RWPE2 (cell line): Measurements from ENCODE around the gene LRRC14B.
"Not testable (repeated sequence)": the region's sequence is repeated elsewhere in the genome, so short reads cannot be mapped to it uniquely, and the experiment has no call there.

Experiments
- ATAC-seq: fragments of 200-7000 bp; cut with Tn5 transposase; 3 replicates; pipeline ENCODE4 v1.9.1; 2021; ENCODE audit warnings: low read depth
- DNase-seq: peaks from one replicate; pipeline ENCODE4 v3.0.0-alpha.2; 2020; ENCODE audit warnings: low spot score
- H3K27ac ChIP-seq: fragments of 450-650 bp; 2 replicates; pipeline ENCODE4 v1.5.1; 2017; ENCODE audit warnings: mild to moderate bottlenecking; ENCODE audit not compliant: poor library complexity, severe bottlenecking
- H3K27me3 ChIP-seq: fragments of 250-450 bp; sonication (Bioruptor Pico); 2 replicates; pipeline ENCODE4 v1.5.1; 2021; ENCODE audit warnings: mild to moderate bottlenecking, moderate library complexity; ENCODE audit not compliant: insufficient read depth, poor library complexity, severe bottlenecking
- H3K36me3 ChIP-seq: fragments of 250-450 bp; sonication (Bioruptor Pico); 2 replicates; pipeline ENCODE4 v1.5.1; 2020; ENCODE audit warnings: low read depth, mild to moderate bottlenecking, moderate library complexity
- H3K4me1 ChIP-seq: fragments of 250-450 bp; sonication (Bioruptor Pico); 2 replicates; pipeline ENCODE4 v1.5.1; 2021; ENCODE audit warnings: mild to moderate bottlenecking, moderate library complexity; ENCODE audit not compliant: insufficient read depth, poor library complexity, severe bottlenecking
- H3K4me3 ChIP-seq: fragments of 250-450 bp; sonication (Bioruptor Pico); 2 replicates; pipeline ENCODE4 v1.5.1; 2021; ENCODE audit warnings: mild to moderate bottlenecking, moderate library complexity; ENCODE audit not compliant: severe bottlenecking
- H3K9me3 ChIP-seq: fragments of 250-450 bp; sonication (Bioruptor Pico); 2 replicates; pipeline ENCODE4 v1.5.1; 2021; ENCODE audit warnings: mild to moderate bottlenecking, moderate library complexity; ENCODE audit not compliant: severe bottlenecking
- CTCF ChIP-seq: fragments of 450-650 bp; IDR thresholded peaks from one replicate; pipeline ENCODE4 v1.5.1; 2017; ENCODE audit warnings: mild to moderate bottlenecking, moderate library complexity; ENCODE audit not compliant: poor library complexity, severe bottlenecking

LRRC14B gene

DNA sequence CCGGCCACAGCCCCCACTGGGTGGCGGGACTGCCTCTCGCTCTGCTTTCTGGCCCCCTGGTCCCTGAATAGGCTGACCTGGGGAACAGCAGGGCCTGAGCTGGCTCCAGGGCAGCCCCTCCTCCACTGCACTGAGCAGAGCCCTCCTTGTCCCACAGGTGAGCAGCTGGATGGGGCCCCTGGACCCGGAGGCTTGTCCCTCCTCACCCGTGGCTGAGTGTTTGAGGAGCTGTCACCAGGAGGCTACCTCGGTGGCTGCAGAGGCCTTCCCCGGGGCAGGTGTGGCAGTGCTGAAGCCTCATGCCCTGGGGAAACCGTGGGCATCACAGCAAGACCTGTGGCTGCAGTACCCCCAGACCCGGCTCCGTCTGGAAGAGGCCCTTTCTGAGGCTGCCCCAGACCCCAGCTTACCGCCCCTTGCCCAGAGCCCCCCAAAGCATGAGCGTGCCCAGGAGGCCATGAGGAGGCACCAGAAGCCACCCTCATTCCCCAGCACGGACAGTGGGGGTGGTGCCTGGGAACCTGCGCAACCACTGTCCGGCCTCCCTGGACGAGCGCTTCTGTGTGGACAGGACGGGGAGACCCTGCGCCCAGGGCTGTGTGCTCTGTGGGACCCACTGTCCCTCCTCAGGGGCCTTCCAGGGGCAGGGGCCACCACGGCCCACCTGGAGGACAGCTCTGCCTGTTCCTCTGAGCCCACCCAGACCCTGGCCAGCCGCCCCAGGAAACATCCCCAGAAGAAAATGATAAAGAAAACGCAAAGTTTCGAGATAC is 28.5 kb upstream of the LRRC14B start:
- peak; percentile 54 for DNase-seq
- TF ChIP-seq CTCF, result no peak
- no peak; the same call in 2 of the 3 replicates for ATAC-seq
- Histone ChIP-seq H3K9me3 (no peaks in the 10 kb centered on the region), H3K27me3 (peaks cover 6% of the 10 kb centered on the region), H3K36me3 (no peaks in the 10 kb centered on the region), H3K4me3 (no peak overlapping the region), H3K27ac (no peak overlapping the region), H3K4me1 (no peaks in the 10 kb centered on the region)

DNA sequence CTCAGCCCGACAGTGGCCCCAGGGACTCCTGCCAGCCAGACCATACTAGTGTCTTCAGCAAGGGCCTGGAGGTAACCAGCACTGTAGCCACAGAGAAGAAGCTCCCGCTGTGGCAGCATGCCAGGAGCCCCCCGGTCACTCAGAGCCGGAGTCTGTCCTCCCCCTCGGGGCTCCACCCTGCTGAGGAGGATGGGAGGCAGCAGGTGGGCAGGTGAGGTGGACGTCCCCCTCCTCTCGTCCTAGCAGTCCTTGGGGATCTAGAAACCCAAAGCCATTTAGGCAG is 28.0 kb upstream of the LRRC14B start:
- ATAC-seq, result peak; percentile 15; the same call in 1 of the 3 replicates
- H3K9me3 ChIP-seq, result no peaks in the 10 kb centered on the region
- no peak overlapping the region for H3K4me3 ChIP-seq
- no peaks in the 10 kb centered on the region for H3K36me3 ChIP-seq
- no peak for TF ChIP-seq CTCF
- DNase-seq, result peak; percentile 64
- H3K27me3 ChIP-seq, result peaks cover 6% of the 10 kb centered on the region
- no peak overlapping the region for H3K27ac ChIP-seq
- H3K4me1 ChIP-seq, result peaks cover 2% of the 10 kb centered on the region

GRCh38 chr5:163841-164240 is 27.5 kb upstream of the LRRC14B start:
- Histone ChIP-seq H3K4me3 (no peak overlapping the region), H3K9me3 (no peaks in the 10 kb centered on the region), H3K4me1 (peaks cover 2% of the 10 kb centered on the region), H3K27ac (no peak overlapping the region), H3K36me3 (no peaks in the 10 kb centered on the region), H3K27me3 (peaks cover 6% of the 10 kb centered on the region)
- TF ChIP-seq CTCF, result no peak
- ATAC-seq (no peak), DNase-seq (peak; percentile 45)

DNA sequence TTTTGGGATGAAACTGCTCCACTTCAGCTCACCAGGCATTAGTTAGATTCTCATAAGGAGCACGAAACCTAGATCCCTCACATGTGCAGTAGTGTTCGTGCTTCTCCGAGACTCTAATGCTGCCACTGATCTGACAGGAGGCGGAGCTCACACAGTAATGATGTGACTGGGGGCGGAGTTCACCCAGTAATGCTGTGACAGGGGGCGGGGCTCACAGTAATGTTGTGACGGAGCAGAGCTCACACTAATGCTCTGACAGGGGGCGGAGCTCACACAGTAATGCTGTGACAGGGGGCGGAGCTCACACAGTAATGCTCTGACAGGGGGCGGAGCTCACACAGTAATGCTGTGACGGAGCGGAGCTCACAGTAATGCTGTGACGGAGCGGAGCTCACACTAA is 27.1 kb upstream of the LRRC14B start:
- Histone ChIP-seq H3K36me3 (no peaks in the 10 kb centered on the region), H3K27me3 (peaks cover 6% of the 10 kb centered on the region), H3K9me3 (no peaks in the 10 kb centered on the region), H3K27ac (no peak overlapping the region), H3K4me3 (no peak overlapping the region), H3K4me1 (peaks cover 2% of the 10 kb centered on the region)
- TF ChIP-seq CTCF, result no peak
- DNase-seq, result no peak
- no peak for ATAC-seq

GRCh38 chr5:164783-165182 is 26.5 kb upstream of the LRRC14B start:
- H3K4me3 ChIP-seq, H3K9me3 ChIP-seq, H3K27me3 ChIP-seq, ATAC-seq, DNase-seq, H3K27ac ChIP-seq, H3K4me1 ChIP-seq, H3K36me3 ChIP-seq: not testable (repeated sequence)
